K562 (cell line): Measurements from ENCODE around the gene PPM1M. TPM values are rescaled to one million over a fixed set of nuclear protein-coding genes. Genes with fewer than 3 reads are reported as not detected.

Source experiments
- ATAC-seq: fragments of 200-7000 bp; cut with Tn5 transposase; 3 replicates; pipeline ENCODE4 v1.9.1; 2020; ENCODE audit warnings: moderate library complexity
- BruUV-seq: library from RNA; stranded (reverse); fragments of 400-500 nt; replicated peaks from 2 replicates; lab custom pipeline; 2021; lab: Mats Ljungman, UMichigan
- CTCF ChIA-PET: fragments of 300-600 bp; formaldehyde crosslinking; extraction: SDS; loops from one replicate; lab custom pipeline; 2021; ENCODE audit warnings: low intra/inter-chr PET ratio; lab: Yijun Ruan, JAX
- POLR2A ChIA-PET: fragments of 300-600, 350-650 bp; sonication (Branson Sonifier 250); formaldehyde crosslinking; extraction: SDS; loops from one replicate; lab custom pipeline; 2021; ENCODE audit warnings: antibody characterized with exemption, inconsistent platforms; lab: Yijun Ruan, JAX
- DNase-seq, 4 experiments: peaks; one replicate each; pipeline versions ENCODE4 v3.0.0 to v3.0.0-alpha.2; 2011 to 2018; ENCODE audit warnings: low spot score in 3 of 4, mixed read lengths in 3 of 4; ENCODE audit errors: extremely low read depth in 1 of 4
- FAIRE-seq: peaks from 2 replicates; lab custom pipeline; 2011; peaks lifted over from hg19 to GRCh38; lab: Jason Lieb, UNC
- H2AFZ ChIP-seq: 2 replicates; pipeline ENCODE4 v1.6.0; 2011; ENCODE audit warnings: low read depth, low read length, control low read depth, inconsistent platforms
- H3K27ac ChIP-seq: fragments of 200-600 bp; 3 replicates; pipeline ENCODE4 v1.8.0; 2011; ENCODE audit warnings: low read depth, mild to moderate bottlenecking, control low read depth, inconsistent platforms, low read length, moderate library complexity, mixed read lengths; ENCODE audit errors: extremely low read depth
- H3K27me3 ChIP-seq, 2 experiments: fragments of 300-600 bp in 1 of 2; 2 replicates in 1 of 2; 3 replicates in 1 of 2; pipeline versions ENCODE4 v1.6.0 to v1.8.0; 2011; ENCODE audit warnings: inconsistent platforms in 2 of 2, low read length in 2 of 2, mild to moderate bottlenecking in 1 of 2, mixed read lengths in 1 of 2, moderate library complexity in 1 of 2; ENCODE audit not compliant: control insufficient read depth in 2 of 2, insufficient read depth in 2 of 2
- H3K36me3 ChIP-seq: fragments of 300-600 bp; 3 replicates; pipeline ENCODE4 v1.8.0; 2011; ENCODE audit warnings: mild to moderate bottlenecking, low read length, inconsistent platforms; ENCODE audit not compliant: control insufficient read depth, insufficient read depth
- H3K4me1 ChIP-seq, 2 experiments: fragments of 200-600 bp in 1 of 2; replicated peaks in 1 of 2; 2 replicates in 1 of 2; 3 replicates in 1 of 2; pipeline versions ENCODE4 v1.5.1 to v1.8.0; 2011; ENCODE audit warnings: inconsistent platforms in 2 of 2, low read length in 2 of 2, mild to moderate bottlenecking in 1 of 2, mixed read lengths in 1 of 2, moderate library complexity in 1 of 2; ENCODE audit not compliant: control insufficient read depth in 2 of 2, insufficient read depth in 2 of 2
- H3K4me2 ChIP-seq: 2 replicates; pipeline ENCODE4 v1.6.1; 2011; ENCODE audit warnings: low read length, control low read depth, inconsistent platforms, mixed read lengths; ENCODE audit not compliant: insufficient read depth
- H3K4me3 ChIP-seq: fragments of 200-600 bp; sonication (generic), shearing (Covaris generic); 2 replicates; pipeline ENCODE4 v1.5.1; 2016; ENCODE audit warnings: control low read depth, inconsistent platforms
- H3K79me2 ChIP-seq: fragments of 200-600 bp; 3 replicates; pipeline ENCODE4 v1.8.0; 2011; ENCODE audit warnings: low read length, inconsistent platforms; ENCODE audit not compliant: control insufficient read depth, insufficient read depth
- H3K9ac ChIP-seq, 2 experiments: 2 replicates each; pipeline versions ENCODE4 v1.6.0 to v1.6.1; 2011; ENCODE audit warnings: low read depth in 2 of 2, low read length in 2 of 2, control low read depth in 1 of 2, inconsistent platforms in 1 of 2, mild to moderate bottlenecking in 1 of 2, mixed read lengths in 1 of 2; ENCODE audit not compliant: insufficient read depth in 1 of 2
- H3K9me1 ChIP-seq: one replicate; pipeline ENCODE4 v1.6.0; 2011; ENCODE audit warnings: inconsistent platforms, mild to moderate bottlenecking, low read length, moderate library complexity; ENCODE audit not compliant: control insufficient read depth, insufficient read depth
- H3K9me3 ChIP-seq: replicated peaks from 2 replicates; pipeline ENCODE4 v1.5.1; 2011; ENCODE audit warnings: low read depth, low read length, inconsistent platforms; ENCODE audit not compliant: control insufficient read depth, insufficient read depth
- H4K20me1 ChIP-seq: replicated peaks from 2 replicates; pipeline ENCODE4 v1.6.1; 2011; ENCODE audit warnings: low read length, inconsistent platforms, mixed read lengths; ENCODE audit not compliant: control insufficient read depth, insufficient read depth
- C11orf30 ChIP-seq: fragments of 450-650 bp; IDR thresholded peaks from 2 replicates; pipeline ENCODE4 v1.6.1; 2016; ENCODE audit warnings: low read depth, mild to moderate bottlenecking
- FIP1L1 ChIP-seq: fragments of 200-400 bp; formaldehyde crosslinking; IDR thresholded peaks from 2 replicates; pipeline ENCODE4 v1.6.1; 2018; ENCODE audit warnings: mild to moderate bottlenecking, low read depth, low read length; ENCODE audit not compliant: poor library complexity, severe bottlenecking
- NR1H2 ChIP-seq: sonication (generic); formaldehyde crosslinking; IDR thresholded peaks from 2 replicates; pipeline ENCODE4 v1.4.0; 2020; ENCODE audit warnings: mild to moderate bottlenecking, missing genetic modification reagents
- POLR2AphosphoS5 ChIP-seq: IDR thresholded peaks from 2 replicates; pipeline ENCODE4 v1.6.1; 2011; ENCODE audit warnings: mild to moderate bottlenecking, low read depth, low read length, moderate library complexity; ENCODE audit not compliant: control insufficient read depth, insufficient read depth
- RBBP5 ChIP-seq: fragments of 200-600 bp; sonication (generic); IDR thresholded peaks from 2 replicates; pipeline ENCODE4 v1.6.1; 2012; ENCODE audit warnings: borderline replicate concordance, mild to moderate bottlenecking, low read length, control low read depth, inconsistent platforms; ENCODE audit not compliant: insufficient read depth, poor library complexity, severe bottlenecking
- SRF ChIP-seq, 2 experiments: fragments of 250-450, 450-650 bp in 1 of 2; sonication (Bioruptor Pico) in 1 of 2; sonication (generic) in 1 of 2; formaldehyde crosslinking; IDR thresholded peaks; 2 replicates each; pipeline versions ENCODE4 v1.5.0 to v1.5.1; 2020 to 2022; ENCODE audit warnings: mild to moderate bottlenecking in 1 of 2, missing genetic modification reagents in 1 of 2
- ZBTB17 ChIP-seq: fragments of 450-650 bp; formaldehyde crosslinking; IDR thresholded peaks from 2 replicates; pipeline ENCODE4 v1.4.0; 2020; ENCODE audit warnings: mild to moderate bottlenecking
- ZNF717 ChIP-seq: fragments of 250-450 bp; sonication (Bioruptor Pico); IDR thresholded peaks from 2 replicates; pipeline ENCODE4 v1.5.0; 2021
- ZZZ3 ChIP-seq: fragments of 450-650 bp; IDR thresholded peaks from 2 replicates; pipeline ENCODE4 v1.6.1; 2016; ENCODE audit warnings: antibody characterized with exemption, mild to moderate bottlenecking, moderate library complexity
- WGBS: fragments of 100-300 bp; shearing (Covaris generic); methylation state at CpG from one replicate; pipeline ENCODE4 v1.1.6; 2016; ENCODE audit warnings: low coverage, mixed read lengths; ENCODE audit not compliant: insufficient coverage; ENCODE audit errors: missing lambda C conversion rate; 5-methylcytosine and 5-hydroxymethylcytosine counted together
- in situ Hi-C: fragments of 300-500 bp; cut with MboI; formaldehyde crosslinking; loops from 4 replicates; pipeline ENCODE4 v1.15.0; 2018; ENCODE audit warnings: inconsistent platforms, mixed read lengths
- intact Hi-C: fragments of 100-400 bp; cut with micrococcal nuclease; formaldehyde crosslinking; loops from 2 replicates; pipeline ENCODE4 v1.14.2; 2022
- polyA plus RNA-seq, 8 experiments: library from polyadenylated mRNA; depleted of rRNA in 4 of 8; stranded (reverse) in 5 of 8; unstranded in 3 of 8; fragments of >200 nt; fragmentation: Nextera tagmentation in 2 of 8; fragmentation: Illumina TruSeq in 1 of 8; extraction: Ambion mirVana in 2 of 8; extraction: Trizol in 1 of 8; gene quantifications; 2 replicates each; pipeline versions ENCODE4 v1.2.1 to v1.2.3, GENCODE V29; 2011 to 2014; ENCODE audit warnings: inconsistent platforms in 1 of 8, missing spikeins in 1 of 8
- total RNA-seq, 7 experiments: library from RNA; depleted of rRNA in 6 of 7; stranded (reverse); fragments of >200 nt in 6 of 7; fragmentation: Illumina TruSeq in 2 of 7; extraction: Trizol in 2 of 7; gene quantifications; 2 replicates each; pipeline versions ENCODE4 v1.2.1 to v1.2.3, GENCODE V29; 2011 to 2021; ENCODE audit warnings: low replicate concordance in 1 of 7
- TF ChIP-seq, protein P1 (sequence below): fragments of 250-450 bp; sonication (Bioruptor Pico); IDR thresholded peaks from 2 replicates; pipeline ENCODE4 v1.5.0; 2021
- TF ChIP-seq, protein P2 (sequence below): fragments of 450-650 bp; IDR thresholded peaks from 2 replicates; pipeline ENCODE4 v1.6.1; 2017; ENCODE audit warnings: mild to moderate bottlenecking, moderate library complexity
- TF ChIP-seq, protein P3 (sequence below), 2 experiments: fragments of 450-650 bp in 1 of 2; IDR thresholded peaks; 2 replicates each; pipeline ENCODE4 v1.6.1; 2011 to 2017; ENCODE audit warnings: low read depth in 2 of 2, antibody characterized with exemption in 1 of 2, borderline replicate concordance in 1 of 2, low read length in 1 of 2, mild to moderate bottlenecking in 1 of 2, mixed read lengths in 1 of 2; ENCODE audit not compliant: control insufficient read depth in 1 of 2
- TF ChIP-seq, protein P4 (sequence below): fragments of 450-650 bp; IDR thresholded peaks from 2 replicates; pipeline ENCODE4 v1.6.1; 2016; ENCODE audit warnings: low read depth, mild to moderate bottlenecking, moderate library complexity
- TF ChIP-seq, protein P5 (sequence below): sonication (generic); formaldehyde crosslinking; IDR thresholded peaks from 2 replicates; pipeline ENCODE4 v1.8.0; 2023; ENCODE audit warnings: mild to moderate bottlenecking, missing genetic modification reagents

Gene PPM1M
- total and polyA plus RNA-seq, 9 of the 15 experiments (the other 6 are each of a cell fraction or from before 2014, with no cell fraction given), result 1.4 to 9.2 (median 4.4) TPM

DNA sequence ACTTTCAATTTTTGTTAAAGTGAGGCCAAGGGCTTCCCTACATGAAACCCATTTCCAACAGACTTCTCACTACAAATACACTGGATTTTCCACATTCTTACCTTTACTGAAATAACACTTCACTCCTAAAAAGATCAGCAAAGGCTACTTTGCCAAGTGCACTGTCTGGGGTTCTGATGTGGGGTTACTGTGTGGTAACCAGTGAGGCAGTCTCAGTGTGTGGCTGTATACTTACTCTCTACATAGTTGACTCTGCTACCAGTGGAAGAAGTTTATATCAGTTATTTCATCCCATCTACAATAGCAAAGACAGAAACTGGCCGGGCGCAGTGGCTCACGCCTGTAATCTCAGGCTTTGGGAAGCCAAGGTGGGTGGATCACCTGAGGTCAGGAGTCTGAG is 27.3 kb downstream of the PPM1M start:
- peaks cover 97% of the 10 kb centered on the region for H3K79me2 ChIP-seq
- no peak overlapping the region for H2AFZ ChIP-seq
- H3K27ac ChIP-seq, result 0 out of 3 replicates have a peak overlapping the region, but pooled peaks have one; percentile 40
- BruUV-seq, result no TSS peak
- no peaks in the 10 kb centered on the region for H3K9me3 ChIP-seq
- WGBS, result 95% methylated on average over 3 of the region's 3 CpGs
- POLR2A ChIA-PET, result interaction anchor here (0.6 kb wide), 1 partner anchor 1920 kb away, joined by 3 read pairs; no protein-coding TSS in a partner anchor
- DNase-seq (no peak), FAIRE-seq (peak; percentile 11), ATAC-seq (no peak)
- peaks cover 18% of the 10 kb centered on the region for H4K20me1 ChIP-seq
- peaks cover 74% of the 10 kb centered on the region for H3K36me3 ChIP-seq
- in situ Hi-C loops, result no loop called here
- intact Hi-C loops, result no loop called here
- H3K4me3 ChIP-seq, result no peak overlapping the region
- no peaks in the 10 kb centered on the region for H3K27me3 ChIP-seq
- peaks cover 2% of the 10 kb centered on the region for H3K9me1 ChIP-seq
- H3K9ac ChIP-seq, result no peak overlapping the region
- CTCF ChIA-PET, result no interaction called here
- no peak overlapping the region for H3K4me2 ChIP-seq
- peaks cover 4 to 5% of the 10 kb centered on the region in 2 experiments; a peak in 4 of 5 replicates for H3K4me1 ChIP-seq
- no peak for TF ChIP-seq C11orf30
- no peak for TF ChIP-seq FIP1L1
- TF ChIP-seq, protein P1, sequence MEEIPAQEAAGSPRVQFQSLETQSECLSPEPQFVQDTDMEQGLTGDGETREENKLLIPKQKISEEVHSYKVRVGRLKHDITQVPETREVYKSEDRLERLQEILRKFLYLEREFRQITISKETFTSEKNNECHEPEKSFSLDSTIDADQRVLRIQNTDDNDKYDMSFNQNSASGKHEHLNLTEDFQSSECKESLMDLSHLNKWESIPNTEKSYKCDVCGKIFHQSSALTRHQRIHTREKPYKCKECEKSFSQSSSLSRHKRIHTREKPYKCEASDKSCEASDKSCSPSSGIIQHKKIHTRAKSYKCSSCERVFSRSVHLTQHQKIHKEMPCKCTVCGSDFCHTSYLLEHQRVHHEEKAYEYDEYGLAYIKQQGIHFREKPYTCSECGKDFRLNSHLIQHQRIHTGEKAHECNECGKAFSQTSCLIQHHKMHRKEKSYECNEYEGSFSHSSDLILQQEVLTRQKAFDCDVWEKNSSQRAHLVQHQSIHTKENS (CRISPR knock-in tag), result no peak
- no peak for TF ChIP-seq ZZZ3
- TF ChIP-seq SRF (CRISPR knock-in tag; IDR thresholded peaks at IDR 0.05), result no peak
- TF ChIP-seq, protein P2, sequence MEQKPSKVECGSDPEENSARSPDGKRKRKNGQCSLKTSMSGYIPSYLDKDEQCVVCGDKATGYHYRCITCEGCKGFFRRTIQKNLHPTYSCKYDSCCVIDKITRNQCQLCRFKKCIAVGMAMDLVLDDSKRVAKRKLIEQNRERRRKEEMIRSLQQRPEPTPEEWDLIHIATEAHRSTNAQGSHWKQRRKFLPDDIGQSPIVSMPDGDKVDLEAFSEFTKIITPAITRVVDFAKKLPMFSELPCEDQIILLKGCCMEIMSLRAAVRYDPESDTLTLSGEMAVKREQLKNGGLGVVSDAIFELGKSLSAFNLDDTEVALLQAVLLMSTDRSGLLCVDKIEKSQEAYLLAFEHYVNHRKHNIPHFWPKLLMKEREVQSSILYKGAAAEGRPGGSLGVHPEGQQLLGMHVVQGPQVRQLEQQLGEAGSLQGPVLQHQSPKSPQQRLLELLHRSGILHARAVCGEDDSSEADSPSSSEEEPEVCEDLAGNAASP, result no peak
- TF ChIP-seq ZNF717 (CRISPR knock-in tag), result no peak
- TF ChIP-seq, protein P3, sequence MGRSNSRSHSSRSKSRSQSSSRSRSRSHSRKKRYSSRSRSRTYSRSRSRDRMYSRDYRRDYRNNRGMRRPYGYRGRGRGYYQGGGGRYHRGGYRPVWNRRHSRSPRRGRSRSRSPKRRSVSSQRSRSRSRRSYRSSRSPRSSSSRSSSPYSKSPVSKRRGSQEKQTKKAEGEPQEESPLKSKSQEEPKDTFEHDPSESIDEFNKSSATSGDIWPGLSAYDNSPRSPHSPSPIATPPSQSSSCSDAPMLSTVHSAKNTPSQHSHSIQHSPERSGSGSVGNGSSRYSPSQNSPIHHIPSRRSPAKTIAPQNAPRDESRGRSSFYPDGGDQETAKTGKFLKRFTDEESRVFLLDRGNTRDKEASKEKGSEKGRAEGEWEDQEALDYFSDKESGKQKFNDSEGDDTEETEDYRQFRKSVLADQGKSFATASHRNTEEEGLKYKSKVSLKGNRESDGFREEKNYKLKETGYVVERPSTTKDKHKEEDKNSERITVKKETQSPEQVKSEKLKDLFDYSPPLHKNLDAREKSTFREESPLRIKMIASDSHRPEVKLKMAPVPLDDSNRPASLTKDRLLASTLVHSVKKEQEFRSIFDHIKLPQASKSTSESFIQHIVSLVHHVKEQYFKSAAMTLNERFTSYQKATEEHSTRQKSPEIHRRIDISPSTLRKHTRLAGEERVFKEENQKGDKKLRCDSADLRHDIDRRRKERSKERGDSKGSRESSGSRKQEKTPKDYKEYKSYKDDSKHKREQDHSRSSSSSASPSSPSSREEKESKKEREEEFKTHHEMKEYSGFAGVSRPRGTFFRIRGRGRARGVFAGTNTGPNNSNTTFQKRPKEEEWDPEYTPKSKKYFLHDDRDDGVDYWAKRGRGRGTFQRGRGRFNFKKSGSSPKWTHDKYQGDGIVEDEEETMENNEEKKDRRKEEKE (IDR thresholded peaks at IDR 0.05; ENCODE audit: borderline replicate concordance in 1 of 2, control insufficient read depth in 1 of 2, low read depth in 2 of 2, low read length in 1 of 2), result no peak
- TF ChIP-seq, protein P4, sequence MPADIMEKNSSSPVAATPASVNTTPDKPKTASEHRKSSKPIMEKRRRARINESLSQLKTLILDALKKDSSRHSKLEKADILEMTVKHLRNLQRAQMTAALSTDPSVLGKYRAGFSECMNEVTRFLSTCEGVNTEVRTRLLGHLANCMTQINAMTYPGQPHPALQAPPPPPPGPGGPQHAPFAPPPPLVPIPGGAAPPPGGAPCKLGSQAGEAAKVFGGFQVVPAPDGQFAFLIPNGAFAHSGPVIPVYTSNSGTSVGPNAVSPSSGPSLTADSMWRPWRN, result no peak
- TF ChIP-seq, protein P5, sequence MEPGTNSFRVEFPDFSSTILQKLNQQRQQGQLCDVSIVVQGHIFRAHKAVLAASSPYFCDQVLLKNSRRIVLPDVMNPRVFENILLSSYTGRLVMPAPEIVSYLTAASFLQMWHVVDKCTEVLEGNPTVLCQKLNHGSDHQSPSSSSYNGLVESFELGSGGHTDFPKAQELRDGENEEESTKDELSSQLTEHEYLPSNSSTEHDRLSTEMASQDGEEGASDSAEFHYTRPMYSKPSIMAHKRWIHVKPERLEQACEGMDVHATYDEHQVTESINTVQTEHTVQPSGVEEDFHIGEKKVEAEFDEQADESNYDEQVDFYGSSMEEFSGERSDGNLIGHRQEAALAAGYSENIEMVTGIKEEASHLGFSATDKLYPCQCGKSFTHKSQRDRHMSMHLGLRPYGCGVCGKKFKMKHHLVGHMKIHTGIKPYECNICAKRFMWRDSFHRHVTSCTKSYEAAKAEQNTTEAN (CRISPR knock-in tag), result no peak
- TF ChIP-seq POLR2AphosphoS5, result no peak
- no peak for TF ChIP-seq NR1H2 (CRISPR knock-in tag)
- no peak for TF ChIP-seq ZBTB17 (CRISPR knock-in tag)
- TF ChIP-seq RBBP5, result no peak
